NCI-H1436 treated with DMSO at 0.1 percent for 48 hours (cell line): Measurements from ENCODE around the gene CC2D1A.

Experiments used
- DNase-seq: peaks from one replicate; lab custom pipeline; 2025; lab: John Stamatoyannopoulos, UW

Gene CC2D1A

GRCh38 chr19:13877303-13877702 lies 28.7 kb upstream of the CC2D1A start:
- no peak for DNase-seq

- DNase-seq: peak; percentile 73
Measured at GRCh38 chr19:13880059-13881043, 25.6 kb upstream of the CC2D1A start.

- no peak for DNase-seq
Measured at GRCh38 chr19:13881251-13881691, 24.7 kb upstream of the CC2D1A start.

GRCh38 chr19:13881692-13882418 lies 24.1 kb upstream of the CC2D1A start:
- no peak for DNase-seq

- DNase-seq: no peak
Measured at GRCh38 chr19:13882419-13882795, 23.6 kb upstream of the CC2D1A start.

- DNase-seq: no peak
Measured at GRCh38 chr19:13882836-13883235, 23.2 kb upstream of the CC2D1A start.

GRCh38 chr19:13883516-13884064 lies 22.4 kb upstream of the CC2D1A start:
- DNase-seq: no peak

GRCh38 chr19:13884726-13885591 lies 21.0 kb upstream of the CC2D1A start:
- no peak for DNase-seq

- no peak for DNase-seq
Measured at GRCh38 chr19:13885826-13886365, 20.1 kb upstream of the CC2D1A start.

- DNase-seq: no peak
Measured at GRCh38 chr19:13887018-13887436, 19.0 kb upstream of the CC2D1A start.

GRCh38 chr19:13887517-13887916 lies 18.5 kb upstream of the CC2D1A start:
- no peak for DNase-seq

- no peak for DNase-seq
Measured at GRCh38 chr19:13888281-13888680, 17.7 kb upstream of the CC2D1A start.

GRCh38 chr19:13890136-13890535 lies 15.9 kb upstream of the CC2D1A start:
- no peak for DNase-seq

- DNase-seq: no peak
Measured at GRCh38 chr19:13892870-13893269, 13.1 kb upstream of the CC2D1A start.

GRCh38 chr19:13894552-13894951 lies 11.4 kb upstream of the CC2D1A start:
- no peak for DNase-seq

GRCh38 chr19:13896227-13896626 lies 9.8 kb upstream of the CC2D1A start:
- DNase-seq: no peak

GRCh38 chr19:13899393-13899792 lies 6.6 kb upstream of the CC2D1A start:
- no peak for DNase-seq

GRCh38 chr19:13899912-13900584 lies 6.0 kb upstream of the CC2D1A start:
- no peak for DNase-seq

GRCh38 chr19:13902993-13903555 lies 2.9 kb upstream of the CC2D1A start:
- no peak for DNase-seq

GRCh38 chr19:13906521-13906904 lies 512 bp downstream of the CC2D1A start:
- no peak for DNase-seq

GRCh38 chr19:13906910-13907309 lies 909 bp downstream of the CC2D1A start:
- no peak for DNase-seq
